Measurements from ENCODE around the gene TMEM150B. TPM values are rescaled to one million over a fixed set of nuclear protein-coding genes. Genes with fewer than 3 reads are reported as not detected.
A peak's percentile ranks its signal among the peaks of the same experiment; 100 is the strongest.

TMEM150B gene
- total RNA-seq, 1 donor from 2014 or later, result not detected

DNA sequence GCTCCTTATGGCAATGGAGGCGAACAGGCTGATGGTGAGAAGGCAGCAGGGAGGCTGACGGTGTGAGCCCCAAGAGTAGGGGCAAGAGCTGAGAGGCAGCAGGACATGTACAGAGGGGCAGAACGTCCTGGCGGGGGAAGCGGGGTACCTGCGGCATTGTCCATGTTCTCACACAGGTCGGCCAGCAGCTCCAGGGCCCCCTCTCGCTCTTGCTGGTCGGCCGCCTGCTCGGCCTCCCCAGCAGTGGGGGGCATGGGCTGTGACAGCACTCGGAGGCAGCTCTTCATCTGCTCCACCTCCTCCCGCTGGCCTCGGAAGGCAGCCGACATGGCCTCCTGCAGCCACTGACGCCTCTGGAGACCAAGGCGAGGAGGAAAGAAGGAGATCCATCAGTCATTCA, 47.6 kb downstream of the TMEM150B start:
- Mint-ChIP-seq H3K9me3 (ENCODE audit: unreplicated experiment) (no peaks in the 10 kb centered on the region), H3K4me3 (ENCODE audit: unreplicated experiment) (peak overlapping the region; percentile 78), H3K36me3 (ENCODE audit: low read depth, unreplicated experiment) (peaks cover 8% of the 10 kb centered on the region), H3K27me3 (ENCODE audit: unreplicated experiment) (peaks cover 21% of the 10 kb centered on the region), H3K4me1 (ENCODE audit: unreplicated experiment) (peaks cover 7% of the 10 kb centered on the region), H3K27ac (ENCODE audit: unreplicated experiment) (no peak overlapping the region)
- DNase-seq (ENCODE audit: low spot score), result no peak
- TF ChIP-seq, protein P1, sequence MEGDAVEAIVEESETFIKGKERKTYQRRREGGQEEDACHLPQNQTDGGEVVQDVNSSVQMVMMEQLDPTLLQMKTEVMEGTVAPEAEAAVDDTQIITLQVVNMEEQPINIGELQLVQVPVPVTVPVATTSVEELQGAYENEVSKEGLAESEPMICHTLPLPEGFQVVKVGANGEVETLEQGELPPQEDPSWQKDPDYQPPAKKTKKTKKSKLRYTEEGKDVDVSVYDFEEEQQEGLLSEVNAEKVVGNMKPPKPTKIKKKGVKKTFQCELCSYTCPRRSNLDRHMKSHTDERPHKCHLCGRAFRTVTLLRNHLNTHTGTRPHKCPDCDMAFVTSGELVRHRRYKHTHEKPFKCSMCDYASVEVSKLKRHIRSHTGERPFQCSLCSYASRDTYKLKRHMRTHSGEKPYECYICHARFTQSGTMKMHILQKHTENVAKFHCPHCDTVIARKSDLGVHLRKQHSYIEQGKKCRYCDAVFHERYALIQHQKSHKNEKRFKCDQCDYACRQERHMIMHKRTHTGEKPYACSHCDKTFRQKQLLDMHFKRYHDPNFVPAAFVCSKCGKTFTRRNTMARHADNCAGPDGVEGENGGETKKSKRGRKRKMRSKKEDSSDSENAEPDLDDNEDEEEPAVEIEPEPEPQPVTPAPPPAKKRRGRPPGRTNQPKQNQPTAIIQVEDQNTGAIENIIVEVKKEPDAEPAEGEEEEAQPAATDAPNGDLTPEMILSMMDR (IDR thresholded peaks at IDR 0.05; ENCODE audit: unreplicated experiment), result no peak

DNA sequence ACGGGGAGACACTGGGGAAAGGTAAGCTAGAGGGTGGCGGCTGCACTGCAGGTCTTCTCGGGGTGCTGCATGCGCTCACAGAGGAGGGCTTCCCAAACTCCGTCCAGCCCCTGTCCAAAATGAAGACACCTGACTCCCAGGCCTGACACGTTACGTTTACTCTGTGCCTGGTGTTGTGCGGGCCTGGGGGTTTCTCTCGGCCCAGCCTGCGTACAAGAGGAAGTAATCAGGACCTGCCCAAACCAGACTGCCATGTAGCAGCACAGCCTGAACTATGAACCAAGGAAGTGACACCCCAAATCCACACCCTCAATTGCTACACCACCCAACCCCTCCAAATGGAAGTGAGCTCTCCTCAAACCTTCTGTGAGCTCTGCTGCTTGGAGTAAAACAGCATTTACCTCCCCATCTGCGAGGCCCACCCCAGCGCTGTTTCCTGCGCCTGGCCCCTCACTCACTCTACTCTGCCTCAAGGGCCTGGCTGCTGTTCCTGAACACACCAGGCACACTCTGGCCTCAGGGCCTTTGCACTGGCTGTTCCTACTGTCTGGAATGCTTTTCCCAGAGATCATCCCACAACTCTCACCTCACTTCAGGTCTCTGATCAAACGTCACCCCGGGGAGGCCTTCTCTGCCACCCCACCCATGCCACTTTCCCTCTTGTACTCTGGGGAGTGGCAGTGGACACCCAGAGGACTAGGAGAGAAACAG, 48.3 kb downstream of the TMEM150B start:
- DNase-seq (ENCODE audit: low spot score), result no peak
- Mint-ChIP-seq H3K27ac (ENCODE audit: unreplicated experiment) (no peak overlapping the region), H3K9me3 (ENCODE audit: unreplicated experiment) (no peaks in the 10 kb centered on the region), H3K4me1 (ENCODE audit: unreplicated experiment) (peaks cover 7% of the 10 kb centered on the region), H3K36me3 (ENCODE audit: low read depth, unreplicated experiment) (peaks cover 13% of the 10 kb centered on the region), H3K4me3 (ENCODE audit: unreplicated experiment) (peak overlapping the region; percentile 78), H3K27me3 (ENCODE audit: unreplicated experiment) (peaks cover 21% of the 10 kb centered on the region)
- TF ChIP-seq, protein P1 (IDR thresholded peaks at IDR 0.05; ENCODE audit: unreplicated experiment), result no peak

DNA sequence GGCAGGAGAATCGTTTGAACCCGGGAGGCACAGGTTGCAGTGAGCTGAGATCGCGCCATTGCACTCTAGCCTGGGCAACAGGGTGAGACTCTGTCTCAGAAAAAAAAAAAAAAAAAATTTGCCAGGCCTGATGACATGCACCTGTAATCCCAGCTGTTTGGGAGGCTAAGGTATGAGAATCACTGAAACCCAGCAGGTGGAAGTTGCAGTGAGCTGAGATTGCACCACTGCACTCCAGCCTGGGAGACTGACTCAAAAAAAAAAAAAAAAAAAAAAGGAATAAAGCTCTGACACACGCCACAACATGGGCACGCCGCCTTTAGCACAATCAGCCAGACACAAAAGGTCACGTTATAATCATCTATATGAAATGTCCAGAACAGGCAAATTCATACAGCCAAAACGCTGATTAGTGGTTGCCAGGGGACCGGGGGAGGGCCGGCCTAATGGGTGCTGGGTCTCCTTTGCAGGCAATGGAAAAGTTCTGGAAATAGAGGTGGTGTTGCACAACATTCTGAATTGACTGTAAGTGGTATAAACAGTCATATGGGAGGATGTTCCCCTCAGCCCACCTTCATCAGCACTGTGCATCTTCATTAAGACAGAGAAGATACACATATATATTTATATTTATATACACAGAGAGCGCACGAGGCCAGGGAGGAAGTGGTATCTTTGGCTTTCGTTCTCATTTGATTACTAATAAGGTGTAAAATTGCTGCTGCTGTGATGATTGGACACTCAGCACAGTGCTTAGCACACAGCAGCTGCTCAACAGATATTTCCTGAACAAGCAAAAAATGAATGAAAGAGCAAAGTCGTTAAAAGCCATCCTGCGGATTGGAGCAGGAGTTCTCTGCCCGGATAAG, 49.1 kb downstream of the TMEM150B start:
- H3K4me3 Mint-ChIP-seq (ENCODE audit: unreplicated experiment), result no peak overlapping the region
- no peak overlapping the region for H3K27ac Mint-ChIP-seq (ENCODE audit: unreplicated experiment)
- H3K36me3 Mint-ChIP-seq (ENCODE audit: low read depth, unreplicated experiment), result peaks cover 14% of the 10 kb centered on the region
- H3K9me3 Mint-ChIP-seq (ENCODE audit: unreplicated experiment), result no peaks in the 10 kb centered on the region
- TF ChIP-seq, protein P1 (IDR thresholded peaks at IDR 0.05; ENCODE audit: unreplicated experiment), result no peak
- no peak for DNase-seq (ENCODE audit: low spot score)
- peaks cover 17% of the 10 kb centered on the region for H3K27me3 Mint-ChIP-seq (ENCODE audit: unreplicated experiment)
- H3K4me1 Mint-ChIP-seq (ENCODE audit: unreplicated experiment), result peaks cover 5% of the 10 kb centered on the region

DNA sequence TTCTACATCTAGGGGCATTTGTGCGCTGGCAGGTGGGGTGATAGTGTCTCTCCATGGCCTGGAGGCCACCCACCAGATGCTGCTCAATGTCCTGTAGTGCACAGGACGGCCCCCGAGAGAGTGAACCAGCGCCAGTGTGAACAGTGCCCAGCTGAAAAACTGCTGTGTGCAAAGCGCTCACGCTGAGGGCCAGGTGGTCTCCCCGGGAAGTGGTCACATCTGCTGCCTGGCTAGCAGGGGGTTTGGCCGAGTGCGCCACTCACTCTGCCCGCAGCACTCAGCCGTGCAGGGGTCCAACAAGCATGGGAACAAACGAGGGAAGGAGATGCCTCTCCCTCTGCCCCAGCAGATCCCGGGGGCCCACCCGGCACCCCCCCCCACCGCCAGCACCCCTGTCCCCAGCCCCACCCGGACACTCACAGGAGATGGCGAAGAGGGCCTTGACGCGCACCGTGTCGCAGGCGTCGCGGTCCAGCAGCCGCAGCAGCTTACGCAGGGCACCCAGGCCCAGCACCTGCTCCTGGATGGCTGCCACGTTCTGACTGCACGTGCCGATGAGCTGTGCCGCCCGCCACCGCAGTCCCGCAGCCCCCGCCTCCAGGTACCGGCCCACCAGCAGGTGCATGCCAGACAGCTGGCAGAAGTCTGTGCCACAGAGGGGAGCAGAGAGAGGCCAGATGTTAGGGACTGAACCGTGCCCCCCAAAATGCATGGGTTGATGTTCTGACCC, 51.0 kb downstream of the TMEM150B start:
- Mint-ChIP-seq H3K4me1 (ENCODE audit: unreplicated experiment) (peaks cover 2% of the 10 kb centered on the region), H3K36me3 (ENCODE audit: low read depth, unreplicated experiment) (peaks cover 21% of the 10 kb centered on the region), H3K27ac (ENCODE audit: unreplicated experiment) (no peak overlapping the region), H3K27me3 (ENCODE audit: unreplicated experiment) (peaks cover 10% of the 10 kb centered on the region), H3K9me3 (ENCODE audit: unreplicated experiment) (no peaks in the 10 kb centered on the region), H3K4me3 (ENCODE audit: unreplicated experiment) (no peak overlapping the region)
- TF ChIP-seq, protein P1 (IDR thresholded peaks at IDR 0.05; ENCODE audit: unreplicated experiment), result no peak
- DNase-seq (ENCODE audit: low spot score), result no peak

Measured in endothelial cell (in vitro differentiated cells).